GM18861 (cell line): ENCODE data around the gene CDC123.
"Not testable (repeated sequence)": the region's sequence is repeated elsewhere in the genome, so short reads cannot be mapped to it uniquely, and the experiment has no call there.

Experiments
- ATAC-seq: cut with Tn5 transposase; IDR thresholded peaks from one replicate; pipeline ENCODE4 v1.9.1; 2021; ENCODE audit not compliant: unreplicated experiment

CDC123 gene

DNA sequence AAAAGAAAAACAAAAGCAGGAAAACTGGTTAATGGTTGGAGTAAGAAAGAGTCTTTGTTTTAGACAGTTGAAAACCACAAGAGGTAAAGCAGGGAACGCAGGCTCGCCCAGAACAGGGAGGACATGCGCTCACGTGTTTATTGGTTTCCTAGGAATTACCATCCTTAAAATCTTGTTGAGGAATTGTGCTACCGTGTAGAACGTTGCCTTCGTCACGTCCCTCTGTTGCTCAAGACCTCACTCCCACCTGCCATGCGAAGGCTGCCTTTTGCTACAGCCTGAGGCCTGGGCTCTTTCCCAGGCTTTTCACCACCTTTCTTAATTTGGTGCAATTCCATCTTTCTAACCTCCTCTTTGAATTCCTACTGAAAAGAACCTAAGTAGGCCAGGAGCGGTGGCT is 91.8 kb downstream of the CDC123 start:
- ATAC-seq, result no peak

DNA sequence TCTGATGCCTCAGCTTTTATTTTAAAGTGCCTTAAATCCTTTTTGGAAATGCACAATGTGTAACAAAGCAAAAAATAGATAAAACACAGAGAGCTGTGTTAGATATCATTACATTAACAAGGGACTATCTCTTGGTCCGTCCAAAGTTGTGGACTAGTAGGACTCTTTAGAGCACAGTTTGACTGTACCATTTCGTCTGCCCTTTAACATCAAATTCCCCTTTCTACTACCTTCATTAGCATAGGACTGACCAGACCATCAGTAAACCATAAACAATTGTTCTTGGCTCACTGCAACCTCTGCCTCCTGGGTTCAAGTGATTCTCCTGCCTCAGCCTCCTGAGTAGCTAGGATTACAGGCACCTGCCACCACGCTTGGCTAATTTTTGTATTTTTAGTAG is 101.8 kb downstream of the CDC123 start:
- not testable (repeated sequence) for ATAC-seq

GRCh38 chr10:12299222-12299965 is 103.4 kb downstream of the CDC123 start:
- no peak for ATAC-seq
